Upper lobe of right lung (tissue), 1 donor: ENCODE results near the gene ARHGAP24. TPM values are rescaled to one million over a fixed set of nuclear protein-coding genes. Genes with fewer than 3 reads are reported as not detected.

Experiments
- ATAC-seq: fragments of 200-7000 bp; cut with Tn5 transposase; one replicate; pipeline ENCODE4 v1.9.1; 2020; ENCODE audit warnings: mild to moderate bottlenecking, moderate library complexity
- DNase-seq: peaks from one replicate; pipeline ENCODE4 v3.0.0-alpha.2; 2020
- H3K27ac ChIP-seq: fragments of 200-600 bp; one replicate; pipeline ENCODE4 v1.8.0; 2022
- H3K27me3 ChIP-seq: fragments of 200-600 bp; one replicate; pipeline ENCODE4 v1.8.0; 2022; ENCODE audit warnings: mild to moderate bottlenecking
- H3K36me3 ChIP-seq: fragments of 200-600 bp; one replicate; pipeline ENCODE4 v1.8.0; 2022
- H3K4me1 ChIP-seq: fragments of 200-600 bp; one replicate; pipeline ENCODE4 v1.8.0; 2022
- H3K4me3 ChIP-seq: fragments of 200-600 bp; one replicate; pipeline ENCODE4 v1.8.0; 2022; ENCODE audit warnings: mild to moderate bottlenecking
- H3K9me3 ChIP-seq: fragments of 200-600 bp; one replicate; pipeline ENCODE4 v1.8.0; 2022
- CTCF ChIP-seq: fragments of 200-600 bp; IDR thresholded peaks from one replicate; pipeline ENCODE4 v1.8.0; 2022; ENCODE audit warnings: antibody characterized with exemption
- intact Hi-C: fragments of 100-400 bp; cut with DNase I; formaldehyde crosslinking; loops from one replicate; pipeline ENCODE4 v1.11.0; 2022
- total RNA-seq: library from RNA; stranded (reverse); fragmentation: NEBNext Ultra II Directional; extraction: Animal tissue kit (Norgen Biotek cat#: 25700); gene quantifications from one replicate; pipeline ENCODE4 v1.2.1, GENCODE V29; 2021
- donor health status: DM: no; HTN: yes; CAD: no; lungs with severe emphysema.

Gene ARHGAP24
- total RNA-seq, 1 donor from 2014 or later, result 29.8 TPM

GRCh38 chr4:85928775-85929591, 454.0 kb downstream of the ARHGAP24 start:
- H3K27me3 ChIP-seq, result no peaks in the 10 kb centered on the region

GRCh38 chr4:85929961-85930665, 455.2 kb downstream of the ARHGAP24 start:
- no peaks in the 10 kb centered on the region for H3K36me3 ChIP-seq
- DNase-seq, result peak; percentile 75
- peak overlapping the region; percentile 27 for H3K4me3 ChIP-seq
- ATAC-seq, result peak; percentile 76
- intact Hi-C loops, result no loop called here
- H3K27me3 ChIP-seq, result no peaks in the 10 kb centered on the region
- no peak for TF ChIP-seq CTCF
- H3K9me3 ChIP-seq, result no peaks in the 10 kb centered on the region
- H3K4me1 ChIP-seq, result peaks cover 12% of the 10 kb centered on the region
- peak overlapping the region; percentile 70 for H3K27ac ChIP-seq

More at GRCh38 chr4:85928775-85929591, 454.0 kb downstream of the ARHGAP24 start:
- DNase-seq (no peak), ATAC-seq (peak; percentile 77)
- Histone ChIP-seq H3K36me3 (no peaks in the 10 kb centered on the region), H3K4me1 (peaks cover 12% of the 10 kb centered on the region), H3K9me3 (no peaks in the 10 kb centered on the region), H3K27ac (peak overlapping the region; percentile 70), H3K4me3 (no peak overlapping the region)
- intact Hi-C loops, result no loop called here
- TF ChIP-seq CTCF, result no peak

- peak; percentile 71 for ATAC-seq
- DNase-seq, result no peak
- Histone ChIP-seq H3K27ac (peak overlapping the region; percentile 58), H3K4me3 (peak overlapping the region; percentile 31), H3K27me3 (no peaks in the 10 kb centered on the region), H3K9me3 (no peaks in the 10 kb centered on the region), H3K36me3 (no peaks in the 10 kb centered on the region), H3K4me1 (peaks cover 12% of the 10 kb centered on the region)
- no peak for TF ChIP-seq CTCF
- intact Hi-C loops, result no loop called here
These were observed 457.7 kb downstream of the ARHGAP24 start for GRCh38 chr4:85932500-85933290.

GRCh38 chr4:85933291-85933640, 458.3 kb downstream of the ARHGAP24 start:
- peak; percentile 25 for ATAC-seq
- H3K4me3 ChIP-seq, result no peak overlapping the region

More at GRCh38 chr4:85933291-85933640, 458.3 kb downstream of the ARHGAP24 start:
- H3K9me3 ChIP-seq, result no peaks in the 10 kb centered on the region
- TF ChIP-seq CTCF, result no peak
- DNase-seq, result no peak
- H3K36me3 ChIP-seq, result no peaks in the 10 kb centered on the region
- H3K27me3 ChIP-seq, result no peaks in the 10 kb centered on the region
- H3K4me1 ChIP-seq, result peaks cover 11% of the 10 kb centered on the region
- peak overlapping the region; percentile 58 for H3K27ac ChIP-seq
- intact Hi-C loops, result no loop called here
